AG09309 (cell line): ENCODE data around the gene TNNT2.
A peak's percentile ranks its signal among the peaks of the same experiment; 100 is the strongest.

ENCODE experiments used
- DNase-seq: peaks from one replicate; pipeline ENCODE4 v3.0.0-alpha.2; 2010; ENCODE audit warnings: low read depth
- H3K4me3 ChIP-seq: 2 replicates; pipeline ENCODE4 v1.5.1; 2011; ENCODE audit warnings: mild to moderate bottlenecking, low read depth, low read length, moderate library complexity; ENCODE audit not compliant: control insufficient read depth
- TF ChIP-seq, protein P1 (sequence below): IDR thresholded peaks from 2 replicates; pipeline ENCODE4 v1.5.1; 2011; ENCODE audit warnings: mild to moderate bottlenecking, low read depth, low read length, inconsistent platforms; ENCODE audit not compliant: insufficient read depth, control insufficient read depth; ENCODE audit errors: missing control alignments

TNNT2 gene

DNA sequence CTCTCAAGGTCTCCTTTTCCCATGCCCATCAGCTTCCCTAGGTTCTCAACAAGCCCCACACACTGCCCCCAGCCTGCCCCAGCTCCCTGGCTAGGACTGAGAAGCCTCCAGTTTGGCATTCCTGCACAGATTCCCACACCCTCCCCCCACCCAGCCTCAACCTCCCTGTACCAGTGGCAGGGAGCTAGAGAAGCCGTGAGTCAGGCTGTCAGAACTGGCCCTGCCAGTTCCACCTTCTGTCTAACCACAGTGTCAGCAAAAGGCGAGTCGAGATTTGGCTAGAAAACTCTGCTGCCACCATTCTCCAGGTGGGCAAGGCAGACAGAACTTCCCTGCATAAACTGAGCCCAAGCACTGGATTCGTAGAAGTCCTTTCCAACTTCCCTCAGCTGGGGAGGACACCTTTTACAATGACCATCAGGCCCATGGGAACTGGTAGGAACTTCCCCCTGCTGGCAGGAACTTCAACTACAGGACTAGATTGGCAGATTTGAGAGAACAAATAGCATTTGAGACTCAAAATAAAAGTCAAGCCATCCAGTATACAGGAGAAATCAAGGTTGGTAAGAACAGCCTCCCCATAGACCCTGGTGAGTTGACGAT lies 31.0 kb downstream of the TNNT2 start:
- DNase-seq, result peak; percentile 17
- TF ChIP-seq, protein P1, sequence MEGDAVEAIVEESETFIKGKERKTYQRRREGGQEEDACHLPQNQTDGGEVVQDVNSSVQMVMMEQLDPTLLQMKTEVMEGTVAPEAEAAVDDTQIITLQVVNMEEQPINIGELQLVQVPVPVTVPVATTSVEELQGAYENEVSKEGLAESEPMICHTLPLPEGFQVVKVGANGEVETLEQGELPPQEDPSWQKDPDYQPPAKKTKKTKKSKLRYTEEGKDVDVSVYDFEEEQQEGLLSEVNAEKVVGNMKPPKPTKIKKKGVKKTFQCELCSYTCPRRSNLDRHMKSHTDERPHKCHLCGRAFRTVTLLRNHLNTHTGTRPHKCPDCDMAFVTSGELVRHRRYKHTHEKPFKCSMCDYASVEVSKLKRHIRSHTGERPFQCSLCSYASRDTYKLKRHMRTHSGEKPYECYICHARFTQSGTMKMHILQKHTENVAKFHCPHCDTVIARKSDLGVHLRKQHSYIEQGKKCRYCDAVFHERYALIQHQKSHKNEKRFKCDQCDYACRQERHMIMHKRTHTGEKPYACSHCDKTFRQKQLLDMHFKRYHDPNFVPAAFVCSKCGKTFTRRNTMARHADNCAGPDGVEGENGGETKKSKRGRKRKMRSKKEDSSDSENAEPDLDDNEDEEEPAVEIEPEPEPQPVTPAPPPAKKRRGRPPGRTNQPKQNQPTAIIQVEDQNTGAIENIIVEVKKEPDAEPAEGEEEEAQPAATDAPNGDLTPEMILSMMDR, result peak; percentile 78

DNA sequence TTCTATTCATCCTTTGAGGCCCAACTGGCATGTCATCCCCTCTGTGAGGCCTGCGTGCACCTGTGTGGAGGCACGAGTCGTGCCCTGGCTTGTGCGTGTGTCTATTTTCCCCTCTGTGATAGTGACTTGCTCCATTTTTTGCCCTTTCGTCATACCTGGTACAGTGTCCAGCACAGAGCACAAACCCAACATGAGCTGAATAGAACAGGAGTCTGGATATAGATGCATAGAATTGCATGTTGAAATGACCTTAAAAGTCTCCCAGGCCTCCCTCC lies 32.5 kb downstream of the TNNT2 start:
- DNase-seq, result no peak
- H3K4me3 ChIP-seq, result no peak overlapping the region
- TF ChIP-seq, protein P1, result no peak

More for the DNA sequence above, 31.0 kb downstream of the TNNT2 start:
- H3K4me3 ChIP-seq, result no peak overlapping the region

DNA sequence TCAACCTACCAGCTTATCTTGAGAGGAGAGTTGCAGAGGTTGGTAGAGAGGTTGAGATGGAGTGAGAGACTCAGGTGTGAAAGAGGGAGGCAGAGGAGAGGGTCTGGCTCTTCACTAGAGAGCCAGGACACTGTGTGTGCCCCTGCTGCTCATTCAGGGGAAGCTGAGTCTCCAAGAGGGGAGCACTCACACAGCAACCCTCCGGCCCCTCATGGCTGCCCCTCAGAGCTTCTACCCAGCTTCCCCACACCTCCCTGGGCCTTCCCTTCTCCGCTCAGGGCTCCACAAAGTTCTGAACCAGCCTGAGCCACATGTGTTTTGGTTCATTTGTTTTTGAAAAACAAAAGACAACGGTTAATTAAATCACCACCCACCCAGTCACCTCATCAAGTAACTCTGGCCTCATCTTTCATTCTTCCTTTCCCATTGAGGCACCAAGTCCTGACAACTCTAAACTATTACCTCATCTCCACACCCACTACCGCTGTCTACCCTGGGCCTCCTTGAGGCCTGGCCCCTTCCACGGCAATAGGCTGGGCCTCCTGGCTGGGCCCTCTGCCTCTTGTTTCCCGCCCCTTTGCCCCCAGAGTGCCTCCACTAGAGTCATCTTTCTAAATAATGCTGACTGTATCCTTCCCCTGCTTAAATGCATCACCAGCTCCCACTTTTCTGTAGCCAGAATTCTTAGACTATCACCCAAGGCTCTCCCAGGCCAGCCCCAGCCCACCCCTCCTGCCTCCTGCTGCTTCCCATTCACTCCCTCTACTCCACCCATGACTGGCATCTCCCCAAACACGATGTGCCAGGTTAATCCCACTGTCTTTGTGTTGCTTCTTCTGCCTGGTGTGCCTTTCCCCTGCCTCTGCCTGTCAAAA lies 33.0 kb downstream of the TNNT2 start:
- TF ChIP-seq, protein P1, result no peak
- no peak for DNase-seq
- H3K4me3 ChIP-seq, result no peak overlapping the region

DNA sequence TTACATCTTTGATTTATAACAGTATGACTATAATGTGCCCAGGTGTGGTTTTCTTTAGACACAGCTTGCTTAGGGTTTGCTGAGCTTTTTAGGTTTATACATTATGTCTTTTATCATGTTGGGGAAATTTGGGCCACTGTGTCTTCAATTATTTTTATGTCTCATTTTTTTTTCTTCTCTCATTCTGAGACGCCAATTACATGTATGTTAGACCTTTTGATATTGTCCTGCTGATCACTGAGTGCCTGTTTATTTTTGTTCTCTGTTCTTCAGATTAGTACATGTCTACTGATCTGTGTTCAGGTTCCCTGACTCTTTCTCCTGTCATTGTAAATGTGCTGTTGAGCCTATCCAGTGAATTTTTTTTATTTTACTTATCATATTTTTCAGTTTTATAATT lies 36.1 kb downstream of the TNNT2 start:
- H3K4me3 ChIP-seq, result no peak overlapping the region
- DNase-seq, result no peak
- TF ChIP-seq, protein P1, result no peak

DNA sequence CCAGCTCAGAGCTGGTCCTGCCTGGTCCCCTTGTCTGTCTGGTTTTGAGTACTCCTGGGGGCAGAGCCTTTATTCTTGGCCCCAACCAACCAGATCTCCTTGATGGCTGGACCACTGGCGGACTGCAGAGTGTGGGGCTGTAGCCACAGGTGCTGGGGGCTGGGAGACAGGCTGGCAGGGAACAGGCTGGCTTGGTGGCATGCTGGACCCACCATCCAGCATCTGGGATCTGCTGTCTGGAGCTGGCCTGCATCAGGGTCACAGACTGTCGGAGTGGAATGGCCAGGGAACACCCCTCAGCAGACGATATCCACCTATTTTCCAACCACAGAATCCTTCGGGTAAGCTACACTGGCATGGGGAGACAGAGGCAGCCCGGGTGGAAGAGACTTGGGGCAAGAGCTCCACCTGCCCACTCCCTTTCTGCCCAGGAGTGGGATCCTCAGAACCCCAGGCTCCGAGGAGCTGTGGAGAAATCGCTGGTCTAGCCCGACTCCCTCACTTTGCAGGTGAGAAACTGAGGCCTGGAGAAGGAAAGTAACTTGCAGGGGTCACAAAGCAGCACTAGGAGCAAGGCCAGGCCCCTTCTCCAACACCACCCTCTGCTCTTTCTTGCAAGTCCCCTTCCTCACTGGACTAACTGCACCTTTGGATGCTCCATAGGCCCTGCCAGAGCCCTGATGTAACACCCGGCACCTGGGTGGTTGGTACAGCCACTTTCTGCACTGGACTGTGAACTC lies 40.6 kb downstream of the TNNT2 start:
- TF ChIP-seq, protein P1, result no peak
- H3K4me3 ChIP-seq, result no peak overlapping the region
- DNase-seq, result no peak

DNA sequence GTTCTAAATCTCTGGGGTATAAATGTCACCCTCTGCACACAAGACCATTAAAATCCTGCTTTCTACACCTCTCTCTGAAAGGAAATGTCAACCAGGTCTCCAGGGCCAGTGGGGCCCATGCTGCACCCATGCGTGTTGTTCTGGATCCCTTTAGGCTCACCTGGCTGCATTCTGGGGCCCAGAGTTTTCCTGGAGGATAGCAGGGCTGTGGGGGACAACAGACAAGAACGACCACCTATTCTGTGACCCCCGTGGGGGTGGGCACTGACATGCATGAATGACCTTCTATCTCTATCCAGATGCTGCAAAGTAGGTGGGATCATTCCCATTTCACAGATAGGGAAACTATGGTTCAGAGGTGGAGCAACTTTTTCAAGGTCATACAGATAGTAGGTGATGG lies 41.6 kb downstream of the TNNT2 start:
- TF ChIP-seq, protein P1, result no peak
- H3K4me3 ChIP-seq, result no peak overlapping the region
- DNase-seq, result no peak
